IPS DF 6.9 (cell line): Measurements from ENCODE around the gene TRUB1.
"Not testable (repeated sequence)": the region's sequence is repeated elsewhere in the genome, so short reads cannot be mapped to it uniquely, and the experiment has no call there.

ENCODE experiments used
- DNase-seq: peaks from one replicate; pipeline ENCODE4 v3.0.0-alpha.2; 2013; ENCODE audit warnings: low read depth, low spot score
- H3K27ac ChIP-seq: one replicate; pipeline ENCODE4 v1.5.1; 2013; ENCODE audit warnings: low read length, control low read depth
- H3K27me3 ChIP-seq: 2 replicates; pipeline ENCODE4 v1.6.1; 2013; ENCODE audit warnings: mild to moderate bottlenecking, low read length; ENCODE audit not compliant: control insufficient read depth, insufficient read depth
- H3K36me3 ChIP-seq: 2 replicates; pipeline ENCODE4 v1.6.1; 2013; ENCODE audit warnings: low read length; ENCODE audit not compliant: control insufficient read depth, insufficient read depth
- H3K4me1 ChIP-seq: 2 replicates; pipeline ENCODE4 v1.6.1; 2013; ENCODE audit warnings: low read length; ENCODE audit not compliant: control insufficient read depth, insufficient read depth
- H3K4me3 ChIP-seq: 2 replicates; pipeline ENCODE4 v1.5.1; 2013; ENCODE audit warnings: mild to moderate bottlenecking, low read length
- H3K9me3 ChIP-seq: 2 replicates; pipeline ENCODE4 v1.6.1; 2013; ENCODE audit warnings: low read length, inconsistent platforms; ENCODE audit not compliant: control insufficient read depth, insufficient read depth
- WGBS: extraction: QIAGEN DNeasy Blood & Tissue Kit; methylation state at CpG from one replicate; pipeline ENCODE4 v1.1.7; 2013; ENCODE audit warnings: mixed read lengths, missing lambda C conversion rate; ENCODE audit not compliant: insufficient read length, insufficient coverage; 5-methylcytosine and 5-hydroxymethylcytosine counted together

The TRUB1 gene

DNA sequence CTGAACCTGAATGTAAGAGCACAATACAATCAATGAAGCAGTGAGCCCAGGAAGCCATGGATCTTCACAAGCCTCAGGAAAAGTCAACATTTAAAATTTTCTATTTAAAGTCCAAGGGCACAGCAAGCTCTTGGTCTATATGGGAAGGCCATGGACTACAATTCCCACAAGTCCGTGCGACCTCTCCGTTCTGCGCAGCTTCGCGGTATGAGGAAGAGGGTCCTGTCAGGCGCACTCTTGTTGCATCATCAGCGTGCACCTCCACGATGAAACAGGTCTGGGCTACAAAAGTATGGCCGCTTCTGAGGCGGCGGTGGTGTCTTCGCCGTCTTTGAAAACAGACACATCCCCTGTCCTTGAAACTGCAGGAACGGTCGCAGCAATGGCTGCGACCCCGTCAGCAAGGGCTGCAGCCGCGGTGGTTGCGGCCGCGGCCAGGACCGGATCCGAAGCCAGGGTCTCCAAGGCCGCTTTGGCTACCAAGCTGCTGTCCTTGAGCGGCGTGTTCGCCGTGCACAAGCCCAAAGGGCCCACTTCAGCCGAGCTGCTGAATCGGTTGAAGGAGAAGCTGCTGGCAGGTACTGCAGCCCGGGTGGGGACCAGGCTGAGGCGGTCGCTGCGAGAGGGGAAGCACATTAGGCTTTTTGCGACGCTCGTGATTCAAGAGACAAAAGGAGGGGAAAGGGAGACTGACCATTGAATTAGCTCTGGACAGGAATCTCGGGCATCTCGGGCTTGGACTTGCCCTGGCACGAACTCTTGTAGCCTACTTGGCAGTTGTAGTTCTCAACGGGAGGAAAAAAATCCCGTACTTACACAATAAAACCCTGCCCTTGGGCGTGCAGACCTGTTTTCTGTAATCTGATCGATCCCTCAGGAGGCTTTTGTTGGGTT, at the start of gene TRUB1:
TRUB1 (plus strand) TSS at position 234 of the 894 bp plus-strand sequence; CDS start at position 293, 59 bp downstream.
- peak; percentile 92 for DNase-seq
- Histone ChIP-seq H3K36me3 (peaks cover 1% of the 10 kb centered on the region; the same call in 1 of the 2 replicates), H3K27ac (no peak within 1 kb of the TSS), H3K4me3 (peak within 1 kb of the TSS; percentile 72), H3K4me1 (no peaks in the 10 kb centered on the region), H3K27me3 (no peaks in the 10 kb centered on the region), H3K9me3 (no peaks in the 10 kb centered on the region)
- no CpG with 5 or more reads among the region's 46 CpGs for WGBS

DNA sequence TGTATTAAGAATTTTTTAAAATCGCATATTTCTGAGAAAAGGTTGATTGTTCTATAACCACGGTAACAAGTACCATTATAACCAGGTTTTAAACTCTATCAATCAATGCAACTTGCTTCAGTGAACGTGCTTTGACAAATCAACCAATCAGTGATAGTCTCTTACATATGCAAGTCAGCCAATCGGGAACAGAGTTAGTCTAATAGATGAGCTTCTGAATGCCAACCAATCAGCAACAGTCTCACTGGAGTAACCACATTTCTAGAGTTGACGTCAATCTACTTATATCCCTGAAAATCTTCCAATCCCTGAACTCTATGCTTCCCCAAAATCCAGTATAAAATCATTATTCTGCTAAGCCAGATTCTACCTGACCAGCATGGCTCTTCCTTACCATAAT, 44.7 kb upstream of the TRUB1 start:
- no peak overlapping the region for H3K4me3 ChIP-seq
- no peak overlapping the region for H3K27ac ChIP-seq
- no peaks in the 10 kb centered on the region for H3K9me3 ChIP-seq
- H3K36me3 ChIP-seq = no peaks in the 10 kb centered on the region
- no peak for DNase-seq
- H3K4me1 ChIP-seq = peaks cover 1% of the 10 kb centered on the region; the same call in 1 of the 2 replicates
- no peaks in the 10 kb centered on the region for H3K27me3 ChIP-seq
- no CpG with 5 or more reads among the region's 5 CpGs for WGBS

DNA sequence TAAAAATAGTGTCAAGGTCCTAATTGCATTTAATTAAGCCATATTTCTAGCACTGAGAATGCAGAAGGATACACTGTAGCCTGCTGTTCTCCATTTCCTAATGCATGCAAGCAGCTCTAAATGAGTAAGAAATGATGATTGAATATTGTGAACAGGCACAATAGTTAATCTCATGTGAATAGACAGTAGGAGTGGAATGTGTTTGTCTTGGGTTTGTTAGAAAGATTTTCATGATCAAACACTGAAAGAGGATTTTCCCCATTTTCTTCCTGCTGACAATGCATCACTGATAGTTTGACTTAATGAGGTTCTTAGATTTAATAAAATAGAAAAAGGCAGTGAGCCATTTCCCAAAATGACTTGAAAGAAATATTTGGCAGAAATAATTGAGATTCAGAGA, 43.1 kb upstream of the TRUB1 start:
- no peak overlapping the region for H3K4me3 ChIP-seq

DNA sequence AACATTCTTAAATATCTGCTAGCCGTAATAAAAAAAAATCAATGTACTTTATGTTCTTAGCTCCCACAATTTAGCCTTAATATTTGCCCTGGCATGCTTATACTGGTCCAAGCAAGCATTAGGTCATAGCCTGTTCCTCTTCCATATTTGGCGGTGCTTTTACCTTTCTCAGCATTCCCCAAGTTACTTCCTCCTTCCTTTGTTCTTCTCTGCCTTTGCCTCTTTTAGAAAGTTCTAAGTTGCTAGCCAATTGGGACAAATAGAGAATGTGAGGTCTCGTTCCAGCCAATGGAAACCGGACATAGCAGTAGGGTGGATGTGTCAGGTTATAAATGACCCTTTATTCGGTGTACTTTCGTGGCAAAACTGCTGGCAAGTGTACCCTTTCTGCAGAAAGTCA, 41.0 kb upstream of the TRUB1 start:
- H3K4me3 ChIP-seq, H3K36me3 ChIP-seq, DNase-seq, H3K27ac ChIP-seq, H3K27me3 ChIP-seq, H3K4me1 ChIP-seq, H3K9me3 ChIP-seq: not testable (repeated sequence)
- WGBS = no CpG with 5 or more reads among the region's 6 CpGs

More for the DNA sequence above, 43.1 kb upstream of the TRUB1 start:
- H3K4me1 ChIP-seq = peaks cover 1% of the 10 kb centered on the region; the same call in 1 of the 2 replicates
- no peak for DNase-seq
- no peaks in the 10 kb centered on the region for H3K27me3 ChIP-seq
- H3K27ac ChIP-seq = no peak overlapping the region
- no peaks in the 10 kb centered on the region for H3K9me3 ChIP-seq
- H3K36me3 ChIP-seq = no peaks in the 10 kb centered on the region

DNA sequence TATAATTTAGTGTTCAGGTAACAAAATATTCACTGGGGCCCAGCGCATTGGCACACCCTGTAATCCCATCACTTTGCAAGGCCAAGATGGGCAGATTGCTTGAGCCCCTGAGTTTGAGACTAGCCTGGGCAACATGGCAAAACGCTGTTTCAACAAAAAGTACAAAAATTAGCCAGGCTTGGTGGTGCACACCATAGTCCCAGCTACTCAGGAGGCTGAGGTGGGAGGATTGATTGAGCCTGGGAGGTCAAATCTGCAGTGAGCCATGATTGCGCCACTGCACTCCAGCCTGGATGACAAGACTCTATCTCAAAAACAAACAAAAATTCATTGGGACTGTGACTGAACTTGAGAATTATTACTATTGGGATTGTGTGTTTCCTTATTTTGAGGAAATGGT, 40.4 kb upstream of the TRUB1 start:
- no peaks in the 10 kb centered on the region for H3K9me3 ChIP-seq
- H3K36me3 ChIP-seq = no peaks in the 10 kb centered on the region
- H3K27ac ChIP-seq = no peak overlapping the region
- no peak for DNase-seq
- H3K27me3 ChIP-seq = no peaks in the 10 kb centered on the region
- no peak overlapping the region for H3K4me3 ChIP-seq
- no CpG with 5 or more reads among the region's 3 CpGs for WGBS
- H3K4me1 ChIP-seq = peaks cover 1% of the 10 kb centered on the region; the same call in 1 of the 2 replicates

DNA sequence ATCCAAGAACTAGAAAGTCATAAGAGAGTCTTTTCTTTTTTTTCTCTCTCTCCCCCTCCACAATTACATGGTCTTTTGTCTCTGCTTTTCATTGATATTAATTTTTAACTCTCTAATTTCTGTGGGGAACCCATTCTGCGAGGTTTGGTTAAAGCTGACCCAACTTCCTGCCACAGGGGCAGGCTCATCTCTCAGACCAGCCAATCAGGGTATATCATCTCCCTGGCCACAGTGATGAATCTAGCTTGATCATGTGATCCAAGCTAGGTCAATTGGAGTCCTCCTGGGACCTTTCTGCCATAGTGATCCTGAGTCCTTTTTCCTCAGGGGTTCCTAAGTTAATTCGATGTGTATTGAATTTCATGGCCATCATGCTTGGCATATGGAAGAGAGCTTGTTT, 38.0 kb upstream of the TRUB1 start:
- Histone ChIP-seq H3K4me3 (no peak overlapping the region), H3K4me1 (peaks cover 1% of the 10 kb centered on the region; the same call in 1 of the 2 replicates), H3K27ac (no peak overlapping the region), H3K27me3 (no peaks in the 10 kb centered on the region), H3K9me3 (no peaks in the 10 kb centered on the region), H3K36me3 (no peaks in the 10 kb centered on the region)
- WGBS = no CpG with 5 or more reads among the region's 2 CpGs
- DNase-seq = no peak

DNA sequence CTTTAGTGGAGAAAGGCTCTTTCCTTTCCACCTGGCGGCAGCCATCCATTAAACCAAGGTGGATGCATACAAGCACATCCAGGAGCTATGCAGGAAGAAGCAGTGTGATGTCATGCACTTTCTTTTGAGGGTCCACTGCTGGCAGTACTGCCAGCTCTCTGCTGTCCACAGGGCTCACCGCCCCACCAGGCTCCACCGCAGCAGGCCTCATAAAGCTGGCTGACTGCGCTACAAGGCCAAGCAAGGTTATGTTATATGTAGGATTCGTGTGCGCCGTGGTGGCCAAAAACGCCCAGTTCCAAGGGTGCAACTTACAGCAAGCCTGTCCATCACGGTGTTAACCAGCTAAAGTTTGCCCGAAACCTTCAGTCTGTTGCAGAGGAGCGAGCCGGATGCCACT, 37.3 kb upstream of the TRUB1 start:
- no peaks in the 10 kb centered on the region for H3K27me3 ChIP-seq
- H3K9me3 ChIP-seq = no peaks in the 10 kb centered on the region
- no peak overlapping the region for H3K27ac ChIP-seq
- peaks cover 1% of the 10 kb centered on the region; the same call in 1 of the 2 replicates for H3K4me1 ChIP-seq
- no peak overlapping the region for H3K4me3 ChIP-seq
- H3K36me3 ChIP-seq = no peaks in the 10 kb centered on the region
- no peak for DNase-seq
- no CpG with 5 or more reads among the region's 12 CpGs for WGBS

DNA sequence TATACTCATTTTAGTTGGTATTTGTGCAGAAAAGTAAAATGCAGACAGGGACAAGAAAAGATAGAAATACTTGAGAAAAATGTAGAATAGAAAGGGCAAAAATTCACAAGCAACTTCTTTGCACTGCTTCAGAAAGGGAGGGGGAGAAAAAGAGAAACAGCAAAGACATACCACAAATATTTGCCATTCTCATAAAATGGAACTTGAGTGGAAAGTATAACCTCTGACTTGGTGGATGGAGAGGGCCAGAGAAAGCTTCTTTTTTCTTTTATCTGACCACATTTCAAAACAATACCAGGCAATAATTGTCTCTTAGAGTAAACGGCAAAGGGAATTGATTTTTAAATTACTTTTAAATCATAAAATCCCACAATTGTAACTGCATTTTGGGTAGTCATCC, 35.8 kb upstream of the TRUB1 start:
- DNase-seq = no peak
- Histone ChIP-seq H3K27ac (no peak overlapping the region), H3K4me1 (no peaks in the 10 kb centered on the region), H3K4me3 (no peak overlapping the region), H3K36me3 (no peaks in the 10 kb centered on the region), H3K9me3 (no peaks in the 10 kb centered on the region), H3K27me3 (no peaks in the 10 kb centered on the region)
- WGBS = no CpG with 5 or more reads among the region's 1 CpG

DNA sequence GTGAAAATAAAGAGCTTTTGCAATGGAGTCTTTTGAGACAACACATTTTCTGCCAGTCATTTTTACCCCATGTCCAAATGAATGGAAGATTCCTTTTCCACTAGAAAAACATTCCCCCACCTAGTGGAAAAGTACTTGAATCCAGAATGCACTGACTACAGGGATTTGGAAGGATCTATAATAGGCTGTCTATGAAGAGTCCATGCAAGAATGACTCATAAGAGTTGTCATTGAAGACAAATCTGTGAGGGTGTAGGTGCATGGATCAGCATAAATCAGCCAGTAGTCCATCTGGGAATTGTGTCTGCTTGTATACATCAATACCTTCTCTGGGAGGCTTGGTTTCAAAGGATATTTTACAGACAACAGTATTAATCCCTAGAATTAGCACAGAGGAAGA, 32.5 kb upstream of the TRUB1 start:
- DNase-seq = no peak
- no peaks in the 10 kb centered on the region for H3K27me3 ChIP-seq

DNA sequence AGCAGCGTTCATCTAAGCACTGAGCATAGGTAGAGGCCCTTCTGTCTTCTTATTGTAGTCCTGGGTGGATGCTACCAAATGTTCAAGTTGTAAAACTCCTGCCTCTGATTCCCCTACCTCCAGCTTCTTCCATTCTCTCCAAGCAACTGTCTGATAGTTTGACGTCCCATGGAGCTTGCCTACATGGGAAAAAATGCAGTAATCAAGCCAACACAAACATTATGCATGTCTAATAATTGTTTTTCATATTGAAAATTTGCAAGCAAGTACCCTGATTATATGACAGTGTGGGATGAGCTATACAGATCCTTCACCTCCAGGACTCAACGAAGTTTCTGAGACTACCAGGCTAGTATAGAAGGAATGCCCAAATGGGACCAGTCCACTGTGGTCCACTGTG, 31.0 kb upstream of the TRUB1 start:
- H3K4me3 ChIP-seq = no peak overlapping the region
- no CpG with 5 or more reads among the region's 3 CpGs for WGBS
- H3K9me3 ChIP-seq = no peaks in the 10 kb centered on the region

More for the DNA sequence above, 32.5 kb upstream of the TRUB1 start:
- Histone ChIP-seq H3K4me3 (no peak overlapping the region), H3K36me3 (no peaks in the 10 kb centered on the region), H3K27ac (no peak overlapping the region), H3K9me3 (no peaks in the 10 kb centered on the region), H3K4me1 (no peaks in the 10 kb centered on the region)

DNA sequence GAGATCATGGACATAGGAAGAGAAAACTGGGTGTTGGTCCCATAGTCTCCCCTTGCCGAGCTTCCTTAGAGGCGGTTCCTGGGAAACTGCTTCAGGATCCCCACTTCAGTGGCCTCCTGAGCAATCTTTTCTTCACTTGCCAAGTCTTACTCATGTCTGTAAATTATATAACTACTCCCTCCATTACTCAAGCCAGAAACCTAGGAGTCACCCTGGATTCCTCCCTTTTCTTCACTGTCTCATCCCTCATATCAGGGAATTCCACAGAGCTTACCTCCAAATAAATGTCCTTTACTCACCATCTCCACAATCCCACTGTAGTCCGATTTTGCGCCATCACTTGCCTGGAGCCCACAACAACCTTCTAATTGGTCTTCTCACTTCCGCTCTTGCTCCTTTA, 29.1 kb upstream of the TRUB1 start:
- H3K9me3 ChIP-seq = no peaks in the 10 kb centered on the region
- H3K4me1 ChIP-seq = no peaks in the 10 kb centered on the region
- H3K4me3 ChIP-seq = no peak overlapping the region
- H3K27me3 ChIP-seq = no peaks in the 10 kb centered on the region; the same call in 1 of the 2 replicates
- no peaks in the 10 kb centered on the region for H3K36me3 ChIP-seq
- H3K27ac ChIP-seq = no peak overlapping the region
- WGBS = no CpG with 5 or more reads among the region's 5 CpGs
- DNase-seq = no peak

More for the DNA sequence above, 31.0 kb upstream of the TRUB1 start:
- H3K4me1 ChIP-seq = no peaks in the 10 kb centered on the region
- H3K27me3 ChIP-seq = no peaks in the 10 kb centered on the region; the same call in 1 of the 2 replicates
- DNase-seq = no peak
- no peaks in the 10 kb centered on the region for H3K36me3 ChIP-seq
- no peak overlapping the region for H3K27ac ChIP-seq
